ENCODE measurements around the gene DSP. TPM values are rescaled to one million over a fixed set of nuclear protein-coding genes. Genes with fewer than 3 reads are reported as not detected.

Gene DSP
- total and polyA plus RNA-seq, 10 of the 15 experiments (the other 5 are each of a cell fraction or from before 2014, with no cell fraction given): under 0.01 to 0.36 (median 0.04) TPM; not detected in 4

GRCh38 chr6:7556394-7557106, 15.1 kb downstream of the DSP start (continued):
- TF ChIP-seq, protein P1, sequence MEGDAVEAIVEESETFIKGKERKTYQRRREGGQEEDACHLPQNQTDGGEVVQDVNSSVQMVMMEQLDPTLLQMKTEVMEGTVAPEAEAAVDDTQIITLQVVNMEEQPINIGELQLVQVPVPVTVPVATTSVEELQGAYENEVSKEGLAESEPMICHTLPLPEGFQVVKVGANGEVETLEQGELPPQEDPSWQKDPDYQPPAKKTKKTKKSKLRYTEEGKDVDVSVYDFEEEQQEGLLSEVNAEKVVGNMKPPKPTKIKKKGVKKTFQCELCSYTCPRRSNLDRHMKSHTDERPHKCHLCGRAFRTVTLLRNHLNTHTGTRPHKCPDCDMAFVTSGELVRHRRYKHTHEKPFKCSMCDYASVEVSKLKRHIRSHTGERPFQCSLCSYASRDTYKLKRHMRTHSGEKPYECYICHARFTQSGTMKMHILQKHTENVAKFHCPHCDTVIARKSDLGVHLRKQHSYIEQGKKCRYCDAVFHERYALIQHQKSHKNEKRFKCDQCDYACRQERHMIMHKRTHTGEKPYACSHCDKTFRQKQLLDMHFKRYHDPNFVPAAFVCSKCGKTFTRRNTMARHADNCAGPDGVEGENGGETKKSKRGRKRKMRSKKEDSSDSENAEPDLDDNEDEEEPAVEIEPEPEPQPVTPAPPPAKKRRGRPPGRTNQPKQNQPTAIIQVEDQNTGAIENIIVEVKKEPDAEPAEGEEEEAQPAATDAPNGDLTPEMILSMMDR (IDR thresholded peaks at IDR 0.05 in 2 of 3, conservative IDR thresholded peaks at IDR 0.05 in 1 of 3; ENCODE audit: control insufficient read depth in 2 of 3, extremely low read depth in 1 of 3, insufficient read depth in 1 of 3, low read depth in 3 of 3, low read length in 3 of 3): no peak
- TF ChIP-seq KAT2A (conservative IDR thresholded peaks at IDR 0.05; ENCODE audit: control insufficient read depth, low read depth, low read length): no peak
- TF ChIP-seq CBX3 (IDR thresholded peaks at IDR 0.05; ENCODE audit: borderline replicate concordance, low read depth): no peak
- TF ChIP-seq PAX8 (IDR thresholded peaks at IDR 0.05): no peak
- TF ChIP-seq TCF12 (IDR thresholded peaks at IDR 0.05; ENCODE audit: low read depth, low read length): no peak

DNA sequence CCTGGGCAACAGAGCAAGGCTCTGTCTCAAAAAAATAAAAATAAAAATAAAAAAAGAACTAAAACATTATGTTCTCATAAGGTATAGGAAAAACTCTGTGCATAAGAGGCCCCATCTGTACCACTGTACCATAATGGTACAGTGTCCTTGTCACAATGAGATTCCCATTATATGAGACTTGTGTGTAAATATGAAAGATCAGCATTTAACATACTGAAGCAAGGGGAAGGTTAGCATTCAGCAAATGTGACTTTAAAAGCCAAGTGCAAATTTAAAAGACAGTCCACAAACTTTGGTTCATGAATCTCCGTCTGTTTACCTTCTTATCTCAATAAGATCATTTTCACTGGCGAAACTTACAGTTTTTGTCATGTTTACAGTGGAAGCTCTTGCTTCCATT, 16.2 kb downstream of the DSP start:
- no peak for ATAC-seq
- Histone ChIP-seq H3K4me2 (ENCODE audit: control insufficient read depth, insufficient read depth) (no peak overlapping the region), H3K4me1 (ENCODE audit: control insufficient read depth, insufficient read depth, low read length) (no peaks in the 10 kb centered on the region), H3K9ac (ENCODE audit: control insufficient read depth, insufficient read depth, low read length) (no peak overlapping the region), H3K9me3 (replicated peaks; ENCODE audit: control insufficient read depth, insufficient read depth, low read length) (no peaks in the 10 kb centered on the region), H4K20me1 (ENCODE audit: control insufficient read depth, insufficient read depth) (no peaks in the 10 kb centered on the region), H3K79me2 (ENCODE audit: control insufficient read depth, insufficient read depth, low read length) (no peaks in the 10 kb centered on the region), H2AFZ (ENCODE audit: control insufficient read depth, low read depth, low read length) (no peak overlapping the region), H3K36me3 (ENCODE audit: control insufficient read depth in 2 of 2, insufficient read depth in 2 of 2, low read length in 1 of 2) (no peaks in the 10 kb centered on the region), H3K27ac (ENCODE audit: control insufficient read depth, insufficient read depth) (no peak overlapping the region), H3K27me3 (replicated peaks in 1 of 2; ENCODE audit: control insufficient read depth in 2 of 2, insufficient read depth in 2 of 2, low read length in 1 of 2) (0 out of 4 replicates have a peak, but pooled peaks cover 1 to 4% of the 10 kb centered on the region in 2 experiments), H3K4me3 (no peak overlapping the region)
- ChIA-PET CTCF (no interaction called here), SMC1A (ENCODE audit: uncharacterized antibody, unreplicated experiment) (interaction anchor here (0.7 kb wide), 1 partner anchor 1612 kb away, joined by 3 read pairs; no protein-coding TSS in a partner anchor), RAD21 (ENCODE audit: unreplicated experiment) (no interaction called here), POLR2A (no interaction called here)
- no TSS peak for BruUV-seq (replicated peaks)
- WGBS (ENCODE audit: insufficient coverage, insufficient replicate concordance, low lambda C conversion rate, missing lambda C conversion rate): 53% methylated on average over 2 of the region's 2 CpGs
- TF ChIP-seq STAT3 (IDR thresholded peaks at IDR 0.05; ENCODE audit: low read depth, low read length) (no peak), PAX5 (IDR thresholded peaks at IDR 0.05; ENCODE audit: borderline replicate concordance, low read depth, low read length) (no peak), ZNF384 (IDR thresholded peaks at IDR 0.05; ENCODE audit: borderline replicate concordance, low read depth, low read length) (no peak), RUNX3 (IDR thresholded peaks at IDR 0.05; ENCODE audit: low read length) (no peak), CEBPZ (IDR thresholded peaks at IDR 0.05; ENCODE audit: low read depth, low read length) (no peak), EZH2 (IDR thresholded peaks at IDR 0.05; ENCODE audit: borderline replicate concordance, control insufficient read depth, low read depth, low read length) (no peak)
- DNase-seq (ENCODE audit: low read depth, low spot score): no peak
- in situ Hi-C loops (cut with MboI): no loop called here
- intact Hi-C loops (cut with micrococcal nuclease; ENCODE audit: unreplicated experiment): no loop called here
- no peak for FAIRE-seq
